Superior temporal gyrus (tissue), 1 donor: Measurements from ENCODE around the gene AMIGO1.

ENCODE experiments used
- DNase-seq: peaks from one replicate; pipeline ENCODE4 v3.0.0-alpha.2; 2016; ENCODE audit errors: extremely low spot score

The AMIGO1 gene, protein sequence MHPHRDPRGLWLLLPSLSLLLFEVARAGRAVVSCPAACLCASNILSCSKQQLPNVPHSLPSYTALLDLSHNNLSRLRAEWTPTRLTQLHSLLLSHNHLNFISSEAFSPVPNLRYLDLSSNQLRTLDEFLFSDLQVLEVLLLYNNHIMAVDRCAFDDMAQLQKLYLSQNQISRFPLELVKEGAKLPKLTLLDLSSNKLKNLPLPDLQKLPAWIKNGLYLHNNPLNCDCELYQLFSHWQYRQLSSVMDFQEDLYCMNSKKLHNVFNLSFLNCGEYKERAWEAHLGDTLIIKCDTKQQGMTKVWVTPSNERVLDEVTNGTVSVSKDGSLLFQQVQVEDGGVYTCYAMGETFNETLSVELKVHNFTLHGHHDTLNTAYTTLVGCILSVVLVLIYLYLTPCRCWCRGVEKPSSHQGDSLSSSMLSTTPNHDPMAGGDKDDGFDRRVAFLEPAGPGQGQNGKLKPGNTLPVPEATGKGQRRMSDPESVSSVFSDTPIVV

DNA sequence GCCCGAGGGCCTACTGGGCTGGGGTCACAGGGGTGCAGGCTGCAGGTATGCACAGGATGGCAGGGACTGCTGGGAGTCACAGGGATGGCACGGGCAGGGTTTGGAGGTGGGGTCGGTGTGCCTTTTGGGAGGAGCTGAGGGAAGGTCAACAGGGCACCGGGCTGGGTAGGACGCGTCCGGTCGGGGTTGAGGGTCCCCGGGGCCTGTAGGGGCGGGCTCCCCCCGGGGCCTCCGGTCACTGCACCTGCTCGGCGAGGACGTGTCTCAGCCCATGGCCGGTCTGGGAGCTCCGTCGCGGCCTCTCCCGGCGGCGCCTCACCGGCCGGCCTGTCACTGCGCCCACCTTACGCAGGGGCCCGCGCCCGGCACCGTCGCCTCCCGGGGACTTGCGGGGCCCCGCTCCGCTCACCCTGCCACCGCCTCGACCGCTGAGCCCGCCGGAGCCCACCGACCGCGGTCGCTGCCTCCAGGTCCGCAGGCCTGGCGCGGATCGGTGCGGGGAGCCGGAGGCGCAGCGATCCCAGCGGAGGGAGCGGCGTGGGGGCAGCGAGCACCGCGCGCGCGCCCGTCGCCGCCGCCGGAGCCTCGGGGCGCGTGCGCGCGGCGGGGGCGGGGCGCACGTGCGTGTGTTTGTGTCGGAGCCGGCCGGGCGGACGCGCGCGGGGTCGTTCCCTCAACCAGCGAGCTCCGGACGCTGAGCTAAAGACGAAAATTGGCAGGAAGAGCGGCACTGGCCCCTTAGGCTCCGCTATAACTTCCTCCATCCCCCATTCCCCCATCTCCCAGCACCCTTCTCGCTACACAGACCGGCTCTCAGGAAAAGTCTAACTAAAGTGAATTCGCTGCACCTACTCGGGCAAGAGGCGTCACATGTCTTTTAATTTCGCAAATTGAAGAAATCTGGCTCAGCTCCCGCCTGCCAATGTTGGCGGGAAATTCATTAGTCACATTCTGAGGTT, at the start of gene AMIGO1:
AMIGO1 (minus strand) TSS at position 552 of the 959 bp plus-strand sequence. CDS start 815 bp downstream, outside the sequence.
- DNase-seq, result no peak

- no peak for DNase-seq
These were observed 48.0 kb upstream of the AMIGO1 start for GRCh38 chr1:109557520-109557919.

DNA sequence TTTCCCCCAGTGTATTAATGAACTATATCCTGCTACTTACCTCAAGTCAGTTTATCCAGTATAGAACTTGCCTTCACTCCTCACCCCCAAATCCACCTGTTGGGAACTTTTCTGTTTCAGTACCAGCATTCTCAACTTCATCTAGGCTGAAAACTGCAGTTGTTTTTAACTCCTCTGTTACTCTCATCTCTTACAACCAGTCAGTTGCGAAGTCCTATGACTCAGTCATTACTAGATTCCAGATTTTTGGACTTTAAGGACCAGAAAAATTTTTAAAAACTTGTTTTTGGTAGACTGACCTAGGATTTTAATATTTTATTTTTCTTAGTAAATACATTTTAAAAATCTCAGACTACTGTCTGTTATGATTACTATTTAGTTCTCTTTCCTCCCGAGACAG, 47.0 kb upstream of the AMIGO1 start:
- DNase-seq, result no peak

DNA sequence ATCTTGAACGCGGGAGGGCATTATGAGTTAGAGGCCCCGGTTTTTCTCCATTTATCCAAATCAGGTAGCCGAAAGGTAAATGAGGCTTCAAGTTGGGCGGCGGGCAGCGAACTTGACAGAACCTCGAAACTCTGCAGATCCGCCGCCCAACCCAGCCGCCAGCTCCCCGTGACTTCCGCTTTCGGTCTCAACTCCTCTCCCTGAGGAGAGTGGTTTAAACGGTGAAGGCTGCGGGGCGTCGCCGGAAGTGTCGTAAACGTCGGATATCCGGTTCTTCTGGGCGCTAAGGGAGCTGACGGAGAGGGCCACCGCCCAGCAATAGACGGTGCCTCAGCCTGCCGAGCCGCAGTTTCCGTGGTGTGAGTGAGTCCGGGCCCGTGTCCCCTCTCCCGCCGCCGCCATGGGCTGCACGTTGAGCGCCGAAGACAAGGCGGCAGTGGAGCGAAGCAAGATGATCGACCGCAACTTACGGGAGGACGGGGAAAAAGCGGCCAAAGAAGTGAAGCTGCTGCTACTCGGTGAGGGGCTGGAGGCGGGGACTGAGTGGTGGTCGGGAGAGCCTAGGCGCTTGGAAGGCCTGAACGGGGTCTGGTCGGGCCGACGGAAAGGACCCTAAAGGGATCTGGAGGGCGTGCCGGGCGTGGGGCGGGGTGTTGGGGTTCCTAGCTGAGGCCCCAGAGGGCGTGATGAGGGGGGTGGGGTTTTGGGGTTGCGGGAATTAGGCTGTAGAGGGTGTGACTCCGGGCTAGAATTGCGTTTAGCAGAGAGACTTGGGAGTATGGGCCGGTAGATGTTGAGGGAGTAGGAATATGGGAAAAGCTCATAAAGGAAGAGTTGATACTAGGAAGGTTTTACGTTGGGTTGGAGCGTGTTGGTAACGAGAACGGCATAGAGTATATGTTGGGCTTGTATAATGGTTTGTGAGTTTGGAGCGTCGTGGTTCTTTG, 39.1 kb upstream of the AMIGO1 start, which contains the start of gene GNAI3:
GNAI3 (plus strand) TSS at position 295 of the 947 bp plus-strand sequence; CDS start at position 401, 106 bp downstream.
- DNase-seq, result peak; percentile 98

GRCh38 chr1:109547463-109548320, 38.2 kb upstream of the AMIGO1 start:
- DNase-seq, result peak; percentile 42

- DNase-seq, result peak; percentile 98
These were observed 37.0 kb upstream of the AMIGO1 start for GRCh38 chr1:109546311-109547109.

- no peak for DNase-seq
These were observed 34.6 kb upstream of the AMIGO1 start for GRCh38 chr1:109543988-109544735.

DNA sequence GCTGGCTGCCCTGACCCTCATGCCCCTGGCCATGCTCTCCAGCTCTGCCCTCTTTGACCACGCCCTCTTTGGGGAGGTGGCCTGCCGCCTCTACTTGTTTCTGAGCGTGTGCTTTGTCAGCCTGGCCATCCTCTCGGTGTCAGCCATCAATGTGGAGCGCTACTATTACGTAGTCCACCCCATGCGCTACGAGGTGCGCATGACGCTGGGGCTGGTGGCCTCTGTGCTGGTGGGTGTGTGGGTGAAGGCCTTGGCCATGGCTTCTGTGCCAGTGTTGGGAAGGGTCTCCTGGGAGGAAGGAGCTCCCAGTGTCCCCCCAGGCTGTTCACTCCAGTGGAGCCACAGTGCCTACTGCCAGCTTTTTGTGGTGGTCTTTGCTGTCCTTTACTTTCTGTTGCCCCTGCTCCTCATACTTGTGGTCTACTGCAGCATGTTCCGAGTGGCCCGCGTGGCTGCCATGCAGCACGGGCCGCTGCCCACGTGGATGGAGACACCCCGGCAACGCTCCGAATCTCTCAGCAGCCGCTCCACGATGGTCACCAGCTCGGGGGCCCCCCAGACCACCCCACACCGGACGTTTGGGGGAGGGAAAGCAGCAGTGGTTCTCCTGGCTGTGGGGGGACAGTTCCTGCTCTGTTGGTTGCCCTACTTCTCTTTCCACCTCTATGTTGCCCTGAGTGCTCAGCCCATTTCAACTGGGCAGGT, 33.9 kb upstream of the AMIGO1 start:
- DNase-seq, result no peak

GRCh38 chr1:109542657-109543056, 33.1 kb upstream of the AMIGO1 start:
- DNase-seq, result no peak

GRCh38 chr1:109541102-109541501, 31.6 kb upstream of the AMIGO1 start:
- DNase-seq, result no peak

GRCh38 chr1:109539676-109540075, 30.1 kb upstream of the AMIGO1 start, which contains the start of gene GPR61:
Gene GPR61, plus strand, starts transcription at chr1:109539872. Its CDS starts 3,151 bp downstream, at chr1:109543023.
- peak; percentile 59 for DNase-seq

- DNase-seq, result no peak
These were observed 29.5 kb upstream of the AMIGO1 start for GRCh38 chr1:109538827-109539555.

GRCh38 chr1:109537450-109538178, 28.1 kb upstream of the AMIGO1 start:
- DNase-seq, result no peak

- peak; percentile 75 for DNase-seq
These were observed 26.5 kb upstream of the AMIGO1 start for GRCh38 chr1:109535971-109536491.

GRCh38 chr1:109535481-109535880, 26.0 kb upstream of the AMIGO1 start:
- no peak for DNase-seq

DNA sequence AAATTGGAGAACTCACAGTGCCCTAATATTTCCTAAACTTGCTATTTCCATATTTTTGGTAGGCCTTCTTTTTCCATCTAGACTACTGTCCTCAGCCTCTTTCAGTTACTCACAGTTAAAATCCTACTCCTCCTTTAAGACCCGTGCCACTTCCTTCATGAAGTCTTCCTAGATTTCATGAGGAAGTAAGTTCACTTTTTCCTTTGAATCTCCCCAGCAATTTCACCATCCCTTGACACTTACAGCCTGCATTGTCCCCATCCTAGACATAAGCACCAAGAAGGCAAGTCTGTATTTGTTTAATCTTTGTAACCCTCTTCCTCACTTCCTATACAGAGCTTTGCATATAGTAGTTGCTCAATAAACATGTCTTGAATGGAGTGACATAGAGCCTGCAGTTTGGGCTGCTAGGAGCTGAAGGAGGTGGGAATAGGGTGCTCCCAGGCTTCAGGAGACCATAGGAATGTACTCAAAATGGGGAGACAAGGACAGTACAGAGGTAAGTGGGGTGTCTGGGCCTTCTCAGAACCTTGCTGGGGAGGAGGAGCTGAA, 24.9 kb upstream of the AMIGO1 start:
- no peak for DNase-seq
